Liver (tissue), 3 donors: ENCODE measurements around the gene THAP4.

ENCODE experiments used
- RXRA ChIP-seq, 2 donors: IDR thresholded peaks; 2 replicates each; pipeline ENCODE4 v1.6.1; 2017 to 2018; ENCODE audit warnings: antibody characterized with exemption in 2 of 2, mild to moderate bottlenecking in 1 of 2
- TF ChIP-seq, protein P1 (sequence below): fragments of 150-350 bp; IDR thresholded peaks from 2 replicates; pipeline ENCODE4 v1.5.1; 2017; ENCODE audit warnings: improper control_type of control experiment, low read depth, low read length; ENCODE audit not compliant: missing input control
- donor health status: healthy.
- donor health status: healthy.

DNA sequence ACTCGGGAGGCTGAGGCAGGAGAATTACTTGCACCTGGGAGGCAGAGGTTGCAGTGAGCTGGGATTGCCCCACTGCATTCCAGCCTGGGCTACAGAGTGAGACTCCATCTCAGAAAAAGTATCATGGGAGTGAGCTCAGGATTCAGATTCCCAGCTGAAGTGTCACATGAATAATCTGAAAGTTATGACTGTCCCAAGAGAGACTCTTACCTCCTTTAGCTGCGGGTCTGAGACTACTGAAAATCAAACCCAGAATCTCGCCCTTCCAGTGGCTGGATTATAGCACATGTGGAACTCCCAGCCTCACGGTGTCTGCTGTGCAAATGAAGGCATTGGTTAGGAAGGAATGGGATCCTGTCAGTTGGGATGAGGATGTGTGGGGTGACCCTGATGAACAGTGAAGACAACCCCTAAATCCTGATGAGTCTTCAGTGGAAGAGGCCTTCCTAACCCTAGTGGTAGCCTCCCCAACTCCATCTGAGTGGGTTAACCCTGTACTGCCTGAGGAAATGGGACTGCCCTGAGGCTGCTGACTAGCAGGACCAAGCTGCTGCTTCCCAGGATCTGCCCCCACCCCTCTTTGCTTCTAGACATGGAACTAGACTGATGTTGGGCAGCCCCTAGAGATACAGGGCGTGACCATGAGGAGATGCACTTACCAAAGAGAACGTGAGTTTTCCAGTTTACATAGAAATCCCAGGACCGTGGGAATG, 61.9 kb downstream of the THAP4 start:
- no peak for TF ChIP-seq RXRA (IDR thresholded peaks at IDR 0.05)
- TF ChIP-seq, protein P1, sequence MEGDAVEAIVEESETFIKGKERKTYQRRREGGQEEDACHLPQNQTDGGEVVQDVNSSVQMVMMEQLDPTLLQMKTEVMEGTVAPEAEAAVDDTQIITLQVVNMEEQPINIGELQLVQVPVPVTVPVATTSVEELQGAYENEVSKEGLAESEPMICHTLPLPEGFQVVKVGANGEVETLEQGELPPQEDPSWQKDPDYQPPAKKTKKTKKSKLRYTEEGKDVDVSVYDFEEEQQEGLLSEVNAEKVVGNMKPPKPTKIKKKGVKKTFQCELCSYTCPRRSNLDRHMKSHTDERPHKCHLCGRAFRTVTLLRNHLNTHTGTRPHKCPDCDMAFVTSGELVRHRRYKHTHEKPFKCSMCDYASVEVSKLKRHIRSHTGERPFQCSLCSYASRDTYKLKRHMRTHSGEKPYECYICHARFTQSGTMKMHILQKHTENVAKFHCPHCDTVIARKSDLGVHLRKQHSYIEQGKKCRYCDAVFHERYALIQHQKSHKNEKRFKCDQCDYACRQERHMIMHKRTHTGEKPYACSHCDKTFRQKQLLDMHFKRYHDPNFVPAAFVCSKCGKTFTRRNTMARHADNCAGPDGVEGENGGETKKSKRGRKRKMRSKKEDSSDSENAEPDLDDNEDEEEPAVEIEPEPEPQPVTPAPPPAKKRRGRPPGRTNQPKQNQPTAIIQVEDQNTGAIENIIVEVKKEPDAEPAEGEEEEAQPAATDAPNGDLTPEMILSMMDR: no peak
